OCI-LY7 (cell line): ENCODE data around the gene METTL22. TPM values are rescaled to one million over a fixed set of nuclear protein-coding genes. Genes with fewer than 3 reads are reported as not detected.

Experiments used
- Bru-seq: library from RNA; stranded (reverse); fragments of 400-500 nt; gene quantifications from one replicate; lab custom pipeline; 2021; lab: Mats Ljungman, UMichigan
- BruChase-seq, 2 experiments: library from RNA; stranded (reverse); fragments of 400-500 nt; gene quantifications; one replicate each; lab custom pipeline; 2021; lab: Mats Ljungman, UMichigan
- BruUV-seq: library from RNA; stranded (reverse); fragments of 400-500 nt; replicated peaks from 2 replicates; lab custom pipeline; 2021; lab: Mats Ljungman, UMichigan
- CTCF ChIA-PET: fragments of 300-600 bp; sonication (Branson Sonifier 250); formaldehyde crosslinking; loops from one replicate; lab custom pipeline; 2022; ENCODE audit warnings: antibody characterized with exemption; ENCODE audit not compliant: unreplicated experiment; lab: Charles Lee
- POLR2A ChIA-PET: fragments of 300-600 bp; sonication (Branson Sonifier 250); formaldehyde crosslinking; loops from one replicate; lab custom pipeline; 2022; ENCODE audit warnings: antibody characterized with exemption; lab: Charles Lee
- DNase-seq: peaks from one replicate; pipeline ENCODE4 v3.0.0-alpha.2; 2015; ENCODE audit warnings: low spot score
- H2AFZ ChIP-seq: fragments of 200-600 bp; sonication (generic), shearing (Covaris generic); 2 replicates; pipeline ENCODE4 v1.6.1; 2014; ENCODE audit warnings: mild to moderate bottlenecking, antibody characterized with exemption, low read length, moderate library complexity
- H3K27ac ChIP-seq: fragments of 200-600 bp; sonication (generic); 2 replicates; pipeline ENCODE4 v1.5.1; 2014; ENCODE audit warnings: mixed run types, low read depth, mild to moderate bottlenecking, moderate library complexity, low read length, inconsistent platforms; ENCODE audit not compliant: poor library complexity, severe bottlenecking
- H3K36me3 ChIP-seq: fragments of 200-600 bp; sonication (generic); 2 replicates; pipeline ENCODE4 v1.6.1; 2014; ENCODE audit warnings: mild to moderate bottlenecking, antibody characterized with exemption, low read length, moderate library complexity, mixed read lengths; ENCODE audit not compliant: insufficient read depth
- H3K4me1 ChIP-seq: fragments of 200-600 bp; sonication (generic); 2 replicates; pipeline ENCODE4 v1.5.1; 2014; ENCODE audit warnings: mild to moderate bottlenecking, low read length; ENCODE audit not compliant: insufficient read depth, poor library complexity, severe bottlenecking
- H3K4me2 ChIP-seq: fragments of 200-600 bp; sonication (generic); 2 replicates; pipeline ENCODE4 v1.6.1; 2014; ENCODE audit warnings: mild to moderate bottlenecking, low read length
- H3K4me3 ChIP-seq: fragments of 200-600 bp; sonication (generic); 2 replicates; pipeline ENCODE4 v1.5.1; 2014; ENCODE audit warnings: mild to moderate bottlenecking, low read depth, low read length; ENCODE audit not compliant: poor library complexity, severe bottlenecking
- H3K79me2 ChIP-seq: fragments of 200-600 bp; sonication (generic); 2 replicates; pipeline ENCODE4 v1.6.1; 2016; ENCODE audit warnings: low read depth, mild to moderate bottlenecking, low read length, moderate library complexity, mixed read lengths; ENCODE audit not compliant: insufficient read depth
- H3K9me2 ChIP-seq: fragments of 200-600 bp; sonication (generic); 2 replicates; pipeline ENCODE4 v1.6.1; 2016; ENCODE audit warnings: mild to moderate bottlenecking, low read length, mixed read lengths; ENCODE audit not compliant: insufficient read depth
- H3K9me3 ChIP-seq: fragments of 200-600 bp; sonication (generic); 2 replicates; pipeline ENCODE4 v1.6.1; 2014; ENCODE audit warnings: mild to moderate bottlenecking, mixed run types, low read length, mixed read lengths
- H4K20me1 ChIP-seq: fragments of 200-600 bp; sonication (generic); 2 replicates; pipeline ENCODE4 v1.6.1; 2014; ENCODE audit warnings: mild to moderate bottlenecking, antibody characterized with exemption, low read length, moderate library complexity, mixed read lengths; ENCODE audit not compliant: insufficient read depth
- EZH2phosphoT487 ChIP-seq: fragments of 200-600 bp; sonication (generic); IDR thresholded peaks from 2 replicates; pipeline ENCODE4 v1.6.1; 2018; ENCODE audit warnings: low read depth, borderline replicate concordance, mild to moderate bottlenecking, mixed run types, antibody characterized with exemption, low read length, moderate library complexity, mixed read lengths
- intact Hi-C: fragments of 100-400 bp; cut with micrococcal nuclease; formaldehyde crosslinking; loops from one replicate; pipeline ENCODE4 v1.10.0; 2022; ENCODE audit not compliant: unreplicated experiment
- long read RNA-seq: library from polyadenylated mRNA; stranded (forward); transcript quantifications from one replicate; pipeline ENCODE4 v2.0.0, GENCODE V29; 2022
- total RNA-seq, 2 experiments: library from RNA; depleted of rRNA in 1 of 2; stranded (reverse); fragments of >200 nt in 1 of 2; shearing (Covaris generic) in 1 of 2; gene quantifications; 2 replicates each; pipeline ENCODE4 v1.2.3, GENCODE V29; 2014 to 2022
- TF ChIP-seq, protein P1 (sequence below): fragments of 200-600 bp; sonication (generic); conservative IDR thresholded peaks from 2 replicates; pipeline ENCODE4 v1.5.1; 2014; ENCODE audit warnings: mild to moderate bottlenecking, antibody characterized with exemption, low read length, moderate library complexity, mixed read lengths

Gene METTL22, protein sequence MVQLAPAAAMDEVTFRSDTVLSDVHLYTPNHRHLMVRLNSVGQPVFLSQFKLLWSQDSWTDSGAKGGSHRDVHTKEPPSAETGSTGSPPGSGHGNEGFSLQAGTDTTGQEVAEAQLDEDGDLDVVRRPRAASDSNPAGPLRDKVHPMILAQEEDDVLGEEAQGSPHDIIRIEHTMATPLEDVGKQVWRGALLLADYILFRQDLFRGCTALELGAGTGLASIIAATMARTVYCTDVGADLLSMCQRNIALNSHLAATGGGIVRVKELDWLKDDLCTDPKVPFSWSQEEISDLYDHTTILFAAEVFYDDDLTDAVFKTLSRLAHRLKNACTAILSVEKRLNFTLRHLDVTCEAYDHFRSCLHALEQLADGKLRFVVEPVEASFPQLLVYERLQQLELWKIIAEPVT
- total RNA-seq (2014; rRNA removed; shearing (Covaris generic)): 17.7 and 22.4 TPM in 2 replicates
- total RNA-seq (2022): 55.0 and 55.2 TPM in 2 replicates
- Bru-seq, nascent RNA: percentile 65 among the genes with signal in this experiment
- BruChase-seq, experiment 1, labeled RNA remaining after a 6-hour chase: percentile 69 among the genes with signal in this experiment
- percentile 66 among the genes with signal in this experiment for BruChase-seq, experiment 2, labeled RNA remaining after a 2-hour chase
- long read RNA-seq, full-length matches to known transcripts: 6 of 33 reads
- long read RNA-seq, partial matches to known transcripts: 9 of 33 reads
- long read RNA-seq, other reads (novel, unspliced or antisense): 18 of 33 reads

DNA sequence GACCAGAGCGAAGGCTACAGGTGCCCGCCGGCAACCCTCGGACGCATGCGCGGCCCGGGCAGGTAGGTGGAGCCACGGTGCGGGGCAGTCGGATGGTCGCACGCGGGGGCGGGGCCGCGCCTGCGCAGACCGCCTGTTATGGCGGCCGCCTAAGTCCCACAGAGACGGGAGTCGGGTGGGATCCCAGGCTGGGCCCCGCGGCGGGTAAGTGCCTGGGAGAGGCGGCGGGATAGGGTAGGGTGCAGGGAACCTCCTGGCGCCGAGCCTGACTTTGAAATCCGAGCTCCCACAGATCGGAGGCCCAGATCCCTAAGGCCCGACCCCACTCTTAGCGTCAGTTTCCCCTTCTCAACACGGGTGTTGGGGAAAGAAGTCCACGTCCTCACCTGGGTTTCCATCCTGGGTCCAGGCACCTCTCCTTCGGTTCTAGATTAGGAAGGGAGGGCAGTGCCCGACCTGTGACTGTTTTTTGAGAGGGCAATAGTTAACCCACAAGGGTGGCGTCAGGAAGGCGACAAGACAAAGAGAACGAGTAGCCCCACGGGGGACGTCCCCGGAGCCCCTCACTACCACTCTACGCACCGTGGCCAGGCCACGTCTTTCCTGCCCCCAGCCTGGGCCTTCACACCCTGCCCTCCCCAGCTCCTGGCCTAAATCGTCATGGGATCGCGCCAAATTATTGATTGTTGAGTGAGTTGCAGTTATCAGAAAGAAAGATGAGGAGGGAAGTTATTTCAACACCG lies at the start of gene METTL22:
Gene METTL22 (plus strand): TSS at position 127 of the 743 bp plus-strand sequence. CDS start 3,968 bp downstream, outside the sequence.
- H3K79me2 ChIP-seq: peaks cover 21% of the 10 kb centered on the region; the same call in 1 of the 2 replicates
- no peaks in the 10 kb centered on the region for H4K20me1 ChIP-seq
- H3K36me3 ChIP-seq: peaks cover 17% of the 10 kb centered on the region
- H3K9me2 ChIP-seq: no peaks in the 10 kb centered on the region
- ChIA-PET CTCF (no interaction called here), POLR2A (interaction anchor here (0.5 to 0.6 kb wide), 5 partner anchors 17 to 1676 kb away, joined by 3 read pairs; no protein-coding TSS in a partner anchor)
- H3K27ac ChIP-seq: peak within 1 kb of the TSS; percentile 14
- intact Hi-C loops: no loop called here
- peaks cover 9% of the 10 kb centered on the region for H3K4me1 ChIP-seq
- no TSS peak for BruUV-seq
- no peak for TF ChIP-seq EZH2phosphoT487
- TF ChIP-seq, protein P1, sequence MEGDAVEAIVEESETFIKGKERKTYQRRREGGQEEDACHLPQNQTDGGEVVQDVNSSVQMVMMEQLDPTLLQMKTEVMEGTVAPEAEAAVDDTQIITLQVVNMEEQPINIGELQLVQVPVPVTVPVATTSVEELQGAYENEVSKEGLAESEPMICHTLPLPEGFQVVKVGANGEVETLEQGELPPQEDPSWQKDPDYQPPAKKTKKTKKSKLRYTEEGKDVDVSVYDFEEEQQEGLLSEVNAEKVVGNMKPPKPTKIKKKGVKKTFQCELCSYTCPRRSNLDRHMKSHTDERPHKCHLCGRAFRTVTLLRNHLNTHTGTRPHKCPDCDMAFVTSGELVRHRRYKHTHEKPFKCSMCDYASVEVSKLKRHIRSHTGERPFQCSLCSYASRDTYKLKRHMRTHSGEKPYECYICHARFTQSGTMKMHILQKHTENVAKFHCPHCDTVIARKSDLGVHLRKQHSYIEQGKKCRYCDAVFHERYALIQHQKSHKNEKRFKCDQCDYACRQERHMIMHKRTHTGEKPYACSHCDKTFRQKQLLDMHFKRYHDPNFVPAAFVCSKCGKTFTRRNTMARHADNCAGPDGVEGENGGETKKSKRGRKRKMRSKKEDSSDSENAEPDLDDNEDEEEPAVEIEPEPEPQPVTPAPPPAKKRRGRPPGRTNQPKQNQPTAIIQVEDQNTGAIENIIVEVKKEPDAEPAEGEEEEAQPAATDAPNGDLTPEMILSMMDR: no peak
- peak within 1 kb of the TSS; percentile 93 for H3K4me3 ChIP-seq
- H3K9me3 ChIP-seq: no peaks in the 10 kb centered on the region
- peak within 1 kb of the TSS; percentile 87 for H2AFZ ChIP-seq
- peak; percentile 92 for DNase-seq
- peak within 1 kb of the TSS; percentile 78 for H3K4me2 ChIP-seq

DNA sequence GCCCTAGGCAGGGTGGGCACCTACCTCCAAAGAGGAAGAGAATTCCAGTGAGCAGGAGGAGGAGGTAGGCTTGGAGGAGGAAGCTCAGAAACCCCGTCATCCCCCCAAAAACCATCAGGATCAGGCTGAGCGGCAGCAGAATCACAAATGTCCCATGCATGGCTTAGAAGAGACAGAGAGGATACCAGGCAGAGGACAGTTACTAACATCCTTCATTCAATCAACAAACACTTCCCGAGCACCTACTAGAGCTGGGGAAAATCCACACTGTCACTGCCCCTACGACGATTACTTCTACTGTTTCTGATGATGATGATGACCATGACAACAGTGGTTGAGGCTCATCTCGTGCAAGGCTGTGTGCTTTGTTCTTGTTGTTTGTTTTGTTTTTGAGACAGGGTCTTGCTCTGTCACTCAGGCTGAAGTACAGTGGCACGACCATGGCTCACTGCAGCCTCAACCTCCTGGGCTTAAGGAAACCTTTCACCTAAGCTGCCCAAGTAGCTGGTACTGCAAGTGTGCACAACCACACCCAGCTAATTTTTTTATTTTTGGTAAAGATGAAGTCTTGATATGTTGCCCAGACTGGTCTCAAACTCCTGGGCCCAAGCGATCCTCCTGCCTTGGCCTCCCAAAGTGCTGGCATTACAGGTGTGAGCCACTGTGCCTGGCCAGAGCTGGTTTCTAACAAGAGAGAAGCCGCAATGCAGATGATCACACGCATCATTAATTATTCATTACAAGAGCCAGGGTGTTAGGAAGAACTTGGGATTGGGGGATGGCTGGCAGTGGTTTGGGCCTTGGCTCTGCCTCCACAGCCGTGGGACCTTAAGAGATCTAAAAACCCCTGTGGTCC lies 49.2 kb upstream of the METTL22 start:
- DNase-seq: no peak
- H3K36me3 ChIP-seq: no peaks in the 10 kb centered on the region
- no peaks in the 10 kb centered on the region for H3K79me2 ChIP-seq
- H4K20me1 ChIP-seq: no peaks in the 10 kb centered on the region
- H2AFZ ChIP-seq: no peak overlapping the region
- no peak overlapping the region for H3K4me2 ChIP-seq
- H3K4me3 ChIP-seq: no peak overlapping the region
- H3K9me2 ChIP-seq: no peaks in the 10 kb centered on the region
- TF ChIP-seq, protein P1: no peak
- no peak for TF ChIP-seq EZH2phosphoT487
- intact Hi-C loops: loop anchor here (5.0 kb wide), 1 partner anchor 65 kb away; no protein-coding TSS in a partner anchor
- no TSS peak for BruUV-seq
- no peak overlapping the region for H3K27ac ChIP-seq
- H3K9me3 ChIP-seq: no peaks in the 10 kb centered on the region
- POLR2A ChIA-PET: interaction anchor here (0.6 to 1.4 kb wide), 2 partner anchors 10 to 297 kb away, joined by 3 read pairs; partner anchors contain the start of gene CARHSP1
- H3K4me1 ChIP-seq: no peaks in the 10 kb centered on the region
- CTCF ChIA-PET: no interaction called here
